RWPE2 (cell line): ENCODE data around the gene C9orf78.
A peak's percentile ranks its signal among the peaks of the same experiment; 100 is the strongest.
"Not testable (repeated sequence)": the region's sequence is repeated elsewhere in the genome, so short reads cannot be mapped to it uniquely, and the experiment has no call there.

Experiments used
- ATAC-seq: fragments of 200-7000 bp; cut with Tn5 transposase; 3 replicates; pipeline ENCODE4 v1.9.1; 2021; ENCODE audit warnings: low read depth
- DNase-seq: peaks from one replicate; pipeline ENCODE4 v3.0.0-alpha.2; 2020; ENCODE audit warnings: low spot score
- H3K27ac ChIP-seq: fragments of 450-650 bp; 2 replicates; pipeline ENCODE4 v1.5.1; 2017; ENCODE audit warnings: mild to moderate bottlenecking; ENCODE audit not compliant: poor library complexity, severe bottlenecking
- H3K27me3 ChIP-seq: fragments of 250-450 bp; sonication (Bioruptor Pico); 2 replicates; pipeline ENCODE4 v1.5.1; 2021; ENCODE audit warnings: mild to moderate bottlenecking, moderate library complexity; ENCODE audit not compliant: insufficient read depth, poor library complexity, severe bottlenecking
- H3K36me3 ChIP-seq: fragments of 250-450 bp; sonication (Bioruptor Pico); 2 replicates; pipeline ENCODE4 v1.5.1; 2020; ENCODE audit warnings: low read depth, mild to moderate bottlenecking, moderate library complexity
- H3K4me1 ChIP-seq: fragments of 250-450 bp; sonication (Bioruptor Pico); 2 replicates; pipeline ENCODE4 v1.5.1; 2021; ENCODE audit warnings: mild to moderate bottlenecking, moderate library complexity; ENCODE audit not compliant: insufficient read depth, poor library complexity, severe bottlenecking
- H3K4me3 ChIP-seq: fragments of 250-450 bp; sonication (Bioruptor Pico); 2 replicates; pipeline ENCODE4 v1.5.1; 2021; ENCODE audit warnings: mild to moderate bottlenecking, moderate library complexity; ENCODE audit not compliant: severe bottlenecking
- H3K9me3 ChIP-seq: fragments of 250-450 bp; sonication (Bioruptor Pico); 2 replicates; pipeline ENCODE4 v1.5.1; 2021; ENCODE audit warnings: mild to moderate bottlenecking, moderate library complexity; ENCODE audit not compliant: severe bottlenecking
- CTCF ChIP-seq: fragments of 450-650 bp; IDR thresholded peaks from one replicate; pipeline ENCODE4 v1.5.1; 2017; ENCODE audit warnings: mild to moderate bottlenecking, moderate library complexity; ENCODE audit not compliant: poor library complexity, severe bottlenecking

Gene C9orf78

GRCh38 chr9:129806061-129806460, 29.0 kb downstream of the C9orf78 start:
- ATAC-seq (no peak), DNase-seq (no peak)
- Histone ChIP-seq H3K4me1 (no peaks in the 10 kb centered on the region), H3K27me3 (no peaks in the 10 kb centered on the region), H3K9me3 (no peaks in the 10 kb centered on the region), H3K4me3 (no peak overlapping the region), H3K27ac (no peak overlapping the region), H3K36me3 (peaks cover 29% of the 10 kb centered on the region)
- no peak for TF ChIP-seq CTCF

- Histone ChIP-seq H3K4me3 (peak overlapping the region; percentile 88), H3K4me1 (no peaks in the 10 kb centered on the region), H3K9me3 (no peaks in the 10 kb centered on the region), H3K36me3 (peaks cover 9% of the 10 kb centered on the region), H3K27me3 (no peaks in the 10 kb centered on the region), H3K27ac (peak overlapping the region; percentile 34)
- TF ChIP-seq CTCF = no peak
- ATAC-seq = no peak; the same call in 1 of the 3 replicates
- no peak for DNase-seq
These were observed 31.4 kb downstream of the C9orf78 start for GRCh38 chr9:129803676-129804060.

GRCh38 chr9:129802833-129803675, 32.0 kb downstream of the C9orf78 start, which contains the start of gene TOR1B:
Gene TOR1B (plus strand): TSS chr9:129803184. CDS start chr9:129803213, 29 bp downstream.
- peaks cover 8% of the 10 kb centered on the region for H3K36me3 ChIP-seq
- no peak for TF ChIP-seq CTCF
- H3K27me3 ChIP-seq = no peaks in the 10 kb centered on the region
- no peaks in the 10 kb centered on the region for H3K4me1 ChIP-seq
- ATAC-seq = peak; percentile 93
- H3K4me3 ChIP-seq = peak within 1 kb of the TSS; percentile 88
- peak within 1 kb of the TSS; percentile 34 for H3K27ac ChIP-seq
- no peaks in the 10 kb centered on the region for H3K9me3 ChIP-seq
- DNase-seq = peak; percentile 89

DNA sequence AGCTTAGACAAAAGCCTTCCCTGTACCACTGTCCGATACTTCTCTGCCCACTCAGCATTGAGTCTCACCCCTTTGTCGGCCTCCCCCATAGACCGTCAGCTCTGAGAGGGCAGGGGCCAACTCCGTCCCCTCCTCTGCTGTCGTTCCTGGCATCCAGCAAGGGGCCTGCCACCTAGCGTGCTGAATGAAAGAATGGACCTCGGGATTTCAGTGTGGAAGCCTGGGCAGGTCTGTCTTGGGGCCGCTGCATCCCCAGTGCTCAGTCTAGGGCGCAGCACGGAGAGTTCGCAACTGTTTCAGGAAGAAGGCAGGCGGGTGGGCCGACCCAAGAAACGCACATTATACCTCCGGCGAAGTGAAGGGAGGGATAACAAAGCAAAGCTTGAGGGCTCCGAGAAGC, 33.6 kb downstream of the C9orf78 start:
- no peak for DNase-seq
- Histone ChIP-seq H3K27me3 (no peaks in the 10 kb centered on the region), H3K4me3 (no peak overlapping the region), H3K36me3 (0 out of 2 replicates have a peak, but pooled peaks cover 8% of the 10 kb centered on the region), H3K9me3 (no peaks in the 10 kb centered on the region), H3K27ac (no peak overlapping the region), H3K4me1 (no peaks in the 10 kb centered on the region)
- TF ChIP-seq CTCF = no peak
- ATAC-seq = no peak

- no peaks in the 10 kb centered on the region for H3K9me3 ChIP-seq
- no peak for DNase-seq
- H3K27ac ChIP-seq = no peak overlapping the region
- no peak for TF ChIP-seq CTCF
- ATAC-seq = no peak
- no peaks in the 10 kb centered on the region for H3K36me3 ChIP-seq
- H3K4me1 ChIP-seq = no peaks in the 10 kb centered on the region
- no peaks in the 10 kb centered on the region for H3K27me3 ChIP-seq
- H3K4me3 ChIP-seq = no peak overlapping the region
These were observed 36.1 kb downstream of the C9orf78 start for GRCh38 chr9:129798973-129799372.

GRCh38 chr9:129796029-129796428, 39.0 kb downstream of the C9orf78 start:
- not testable (repeated sequence) for H3K4me3 ChIP-seq, H3K4me1 ChIP-seq, DNase-seq, H3K36me3 ChIP-seq, H3K27me3 ChIP-seq, ATAC-seq, H3K9me3 ChIP-seq, H3K27ac ChIP-seq
